Panc1 (cell line): ENCODE results near the gene ADRB1. TPM values are rescaled to one million over a fixed set of nuclear protein-coding genes. Genes with fewer than 3 reads are reported as not detected.

Experiments used
- ATAC-seq: fragments of 200-7000 bp; cut with Tn5 transposase; 2 replicates; pipeline ENCODE4 v1.9.1; 2020; ENCODE audit warnings: mild to moderate bottlenecking, moderate library complexity
- BruUV-seq: library from RNA; stranded (reverse); fragments of 400-500 nt; replicated peaks from 2 replicates; lab custom pipeline; 2021; lab: Mats Ljungman, UMichigan
- CTCF ChIA-PET: fragments of 300-600 bp; sonication (Branson Sonifier 250); formaldehyde crosslinking; loops from one replicate; lab custom pipeline; 2022; ENCODE audit warnings: antibody characterized with exemption; lab: Charles Lee
- POLR2A ChIA-PET: fragments of 300-600 bp; sonication (Branson Sonifier 250); formaldehyde crosslinking; loops from one replicate; lab custom pipeline; 2022; ENCODE audit warnings: antibody characterized with exemption; lab: Charles Lee
- DNase-seq: peaks from one replicate; pipeline ENCODE4 v3.0.0-alpha.2; 2010; ENCODE audit warnings: low read depth, low spot score
- H3K27ac ChIP-seq: 2 replicates; pipeline ENCODE4 v1.5.1; 2011; ENCODE audit warnings: mild to moderate bottlenecking, low read length, inconsistent platforms
- H3K27me3 ChIP-seq: fragments of 200-500 bp; sonication (Bioruptor generic); 2 replicates; pipeline ENCODE4 v1.6.0; 2014; ENCODE audit warnings: low read length, inconsistent platforms; ENCODE audit not compliant: control insufficient read depth, insufficient read depth
- H3K36me3 ChIP-seq: fragments of 200-500 bp; sonication (Bioruptor generic); 2 replicates; pipeline ENCODE4 v1.5.1; 2014; ENCODE audit warnings: inconsistent platforms, mild to moderate bottlenecking, low read length, moderate library complexity; ENCODE audit not compliant: control insufficient read depth, insufficient read depth
- H3K4me1 ChIP-seq: 2 replicates; pipeline ENCODE4 v1.5.1; 2011; ENCODE audit warnings: inconsistent platforms, mild to moderate bottlenecking, low read length, moderate library complexity; ENCODE audit not compliant: control insufficient read depth, insufficient read depth
- H3K4me3 ChIP-seq, 2 experiments: 2 replicates each; pipeline ENCODE4 v1.5.1; 2011 to 2012; ENCODE audit warnings: low read depth in 2 of 2, low read length in 2 of 2, mild to moderate bottlenecking in 2 of 2, inconsistent platforms in 1 of 2, moderate library complexity in 1 of 2
- H3K9me3 ChIP-seq: fragments of 200-500 bp; sonication (Bioruptor generic); 2 replicates; pipeline ENCODE4 v1.5.1; 2014; ENCODE audit warnings: low read depth, mild to moderate bottlenecking, inconsistent platforms, low read length, moderate library complexity; ENCODE audit not compliant: control insufficient read depth, insufficient read depth
- CTCF ChIP-seq: fragments of 450-650 bp; IDR thresholded peaks from 2 replicates; pipeline ENCODE4 v1.5.1; 2017; ENCODE audit warnings: mild to moderate bottlenecking
- POLR2AphosphoS5 ChIP-seq: IDR thresholded peaks from 2 replicates; pipeline ENCODE4 v1.6.1; 2012; ENCODE audit warnings: mild to moderate bottlenecking, low read depth, low read length, moderate library complexity
- SIN3A ChIP-seq: IDR thresholded peaks from 2 replicates; pipeline ENCODE4 v1.6.1; 2012; ENCODE audit warnings: low read depth, mild to moderate bottlenecking, low read length, moderate library complexity, borderline replicate concordance; ENCODE audit not compliant: insufficient read depth
- TCF7L2 ChIP-seq: IDR thresholded peaks from 2 replicates; pipeline ENCODE4 v1.6.1; 2011; ENCODE audit warnings: mild to moderate bottlenecking, low read depth, low read length, inconsistent platforms
- in situ Hi-C: cut with HindIII; loops from 2 replicates; pipeline ENCODE4 v1.10.0; 2016; ENCODE audit warnings: low sequenced_read_pairs, low pct_unique_long_range_greater_than_20kb
- intact Hi-C: fragments of 100-400 bp; cut with micrococcal nuclease; formaldehyde crosslinking; loops from one replicate; pipeline ENCODE4 v1.10.0; 2022; ENCODE audit not compliant: unreplicated experiment
- total RNA-seq: library from RNA; stranded (reverse); gene quantifications from one replicate; pipeline ENCODE4 v1.2.1, GENCODE V29; 2021; ENCODE audit not compliant: unreplicated experiment
- TF ChIP-seq, protein P1 (sequence below), 2 experiments: IDR thresholded peaks; 2 replicates each; pipeline ENCODE4 v1.6.1; 2011 to 2012; ENCODE audit warnings: low read depth in 2 of 2, control low read depth in 1 of 2, low read length in 1 of 2, mild to moderate bottlenecking in 1 of 2, moderate library complexity in 1 of 2; ENCODE audit not compliant: insufficient read depth in 1 of 2

Gene ADRB1
- total RNA-seq, 1 experiment from 2014 or later, result 12.9 TPM

DNA sequence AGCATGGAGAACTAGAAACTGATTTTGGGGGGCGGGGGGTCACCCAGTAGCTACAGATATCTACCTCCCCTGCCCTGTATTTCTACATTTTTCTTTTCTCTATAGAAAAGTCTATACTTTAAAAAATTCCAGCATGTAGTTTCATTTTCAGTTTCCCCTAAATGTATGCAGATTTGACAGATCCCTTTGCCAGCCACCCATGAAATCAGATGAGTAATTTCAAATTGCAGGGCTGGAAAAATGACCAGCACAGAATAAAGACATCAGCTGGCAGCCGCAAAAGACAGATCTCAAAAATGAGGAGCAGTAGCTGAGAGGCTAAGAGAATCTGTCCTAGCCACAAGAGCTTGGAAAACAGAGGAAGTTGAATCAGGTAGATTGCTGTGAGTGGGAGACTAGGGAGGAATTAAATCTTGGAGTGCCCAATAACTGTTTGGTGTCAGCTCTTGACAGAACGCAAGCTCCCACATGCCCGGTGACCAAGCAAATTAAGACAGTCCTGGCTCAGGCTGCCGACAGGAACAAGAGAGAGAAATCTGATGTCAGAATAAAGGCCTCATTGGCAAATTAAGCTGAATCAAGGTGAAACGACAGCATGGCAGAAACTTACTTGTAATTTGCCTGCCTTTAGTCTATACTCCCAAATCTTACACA is 24.5 kb downstream of the ADRB1 start:
- Histone ChIP-seq H3K4me1 (0 out of 2 replicates have a peak, but pooled peaks cover 11% of the 10 kb centered on the region), H3K27ac (peak overlapping the region; percentile 36; the same call in 1 of the 2 replicates), H3K27me3 (no peaks in the 10 kb centered on the region), H3K9me3 (no peaks in the 10 kb centered on the region), H3K36me3 (no peaks in the 10 kb centered on the region), H3K4me3 (no peak overlapping the region; a peak in 1 of 4 replicates)
- CTCF ChIA-PET, result no interaction called here
- ATAC-seq (peak; percentile 62), DNase-seq (no peak)
- BruUV-seq, result no TSS peak
- intact Hi-C loops, result no loop called here
- TF ChIP-seq, protein P1, sequence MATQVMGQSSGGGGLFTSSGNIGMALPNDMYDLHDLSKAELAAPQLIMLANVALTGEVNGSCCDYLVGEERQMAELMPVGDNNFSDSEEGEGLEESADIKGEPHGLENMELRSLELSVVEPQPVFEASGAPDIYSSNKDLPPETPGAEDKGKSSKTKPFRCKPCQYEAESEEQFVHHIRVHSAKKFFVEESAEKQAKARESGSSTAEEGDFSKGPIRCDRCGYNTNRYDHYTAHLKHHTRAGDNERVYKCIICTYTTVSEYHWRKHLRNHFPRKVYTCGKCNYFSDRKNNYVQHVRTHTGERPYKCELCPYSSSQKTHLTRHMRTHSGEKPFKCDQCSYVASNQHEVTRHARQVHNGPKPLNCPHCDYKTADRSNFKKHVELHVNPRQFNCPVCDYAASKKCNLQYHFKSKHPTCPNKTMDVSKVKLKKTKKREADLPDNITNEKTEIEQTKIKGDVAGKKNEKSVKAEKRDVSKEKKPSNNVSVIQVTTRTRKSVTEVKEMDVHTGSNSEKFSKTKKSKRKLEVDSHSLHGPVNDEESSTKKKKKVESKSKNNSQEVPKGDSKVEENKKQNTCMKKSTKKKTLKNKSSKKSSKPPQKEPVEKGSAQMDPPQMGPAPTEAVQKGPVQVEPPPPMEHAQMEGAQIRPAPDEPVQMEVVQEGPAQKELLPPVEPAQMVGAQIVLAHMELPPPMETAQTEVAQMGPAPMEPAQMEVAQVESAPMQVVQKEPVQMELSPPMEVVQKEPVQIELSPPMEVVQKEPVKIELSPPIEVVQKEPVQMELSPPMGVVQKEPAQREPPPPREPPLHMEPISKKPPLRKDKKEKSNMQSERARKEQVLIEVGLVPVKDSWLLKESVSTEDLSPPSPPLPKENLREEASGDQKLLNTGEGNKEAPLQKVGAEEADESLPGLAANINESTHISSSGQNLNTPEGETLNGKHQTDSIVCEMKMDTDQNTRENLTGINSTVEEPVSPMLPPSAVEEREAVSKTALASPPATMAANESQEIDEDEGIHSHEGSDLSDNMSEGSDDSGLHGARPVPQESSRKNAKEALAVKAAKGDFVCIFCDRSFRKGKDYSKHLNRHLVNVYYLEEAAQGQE (IDR thresholded peaks at IDR 0.05; ENCODE audit: insufficient read depth in 1 of 2, low read depth in 2 of 2, low read length in 1 of 2), result no peak
- TF ChIP-seq SIN3A, result no peak
- POLR2A ChIA-PET, result interaction anchor here (0.5 to 0.7 kb wide), 3 partner anchors 15 to 203 kb away, joined by 3 to 14 read pairs (median 4); no protein-coding TSS in a partner anchor
- in situ Hi-C loops, result no loop called here

DNA sequence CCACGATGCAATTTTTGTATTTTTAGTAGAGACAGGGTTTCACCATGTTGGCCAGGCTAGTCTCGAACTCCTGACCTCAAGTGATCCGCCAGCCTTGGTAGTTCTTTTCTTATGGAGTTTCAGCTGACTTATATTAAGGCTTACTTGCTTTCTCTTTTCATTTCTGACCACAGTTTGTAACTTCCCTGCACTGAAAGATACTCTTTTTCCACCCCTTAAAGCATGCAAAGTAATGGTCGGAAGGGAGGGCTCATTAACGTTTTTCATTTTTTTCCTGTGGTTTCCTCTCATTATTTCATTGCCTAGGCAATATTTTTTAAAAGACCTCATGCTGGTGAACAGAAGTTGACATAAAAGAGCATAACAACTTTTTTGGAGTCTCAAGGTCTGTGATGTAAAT is 27.0 kb downstream of the ADRB1 start:
- ChIA-PET POLR2A (no interaction called here), CTCF (no interaction called here)
- H3K9me3 ChIP-seq, result no peaks in the 10 kb centered on the region
- no peaks in the 10 kb centered on the region for H3K36me3 ChIP-seq
- no peak for DNase-seq
- intact Hi-C loops (no loop called here), in situ Hi-C loops (no loop called here)
- no peak overlapping the region for H3K4me3 ChIP-seq
- no peak overlapping the region for H3K27ac ChIP-seq
- no peak for TF ChIP-seq POLR2AphosphoS5
- no peak for TF ChIP-seq CTCF
- no peak for TF ChIP-seq TCF7L2
- TF ChIP-seq, protein P1 (IDR thresholded peaks at IDR 0.05; ENCODE audit: insufficient read depth in 1 of 2, low read depth in 2 of 2, low read length in 1 of 2), result no peak
- TF ChIP-seq SIN3A, result no peak
- ATAC-seq, result no peak
- H3K27me3 ChIP-seq, result no peaks in the 10 kb centered on the region
- no TSS peak for BruUV-seq
- H3K4me1 ChIP-seq, result 0 out of 2 replicates have a peak, but pooled peaks cover 11% of the 10 kb centered on the region
